CD14-positive monocyte (primary cell): ENCODE results near the gene BET1. TPM values are rescaled to one million over a fixed set of nuclear protein-coding genes. Genes with fewer than 3 reads are reported as not detected.

Experiments
- DNase-seq, 3 donors: peaks; one replicate each; pipeline ENCODE4 v3.0.0-alpha.2; 2011 to 2022
- H2AFZ ChIP-seq: 2 replicates; pipeline ENCODE4 v1.6.0; 2012; ENCODE audit warnings: mild to moderate bottlenecking, low read depth, low read length, inconsistent platforms; ENCODE audit not compliant: insufficient read depth, poor library complexity, severe bottlenecking
- H3K27ac ChIP-seq, 2 donors: 1 replicate in 1 of 2; 2 replicates in 1 of 2; pipeline ENCODE4 v1.5.1; 2012 to 2013; ENCODE audit warnings: low read length in 2 of 2, control low read depth in 1 of 2, inconsistent platforms in 1 of 2, low read depth in 1 of 2, mild to moderate bottlenecking in 1 of 2
- H3K27me3 ChIP-seq, 2 donors: one replicate each; pipeline versions ENCODE4 v1.6.0 to v1.6.1; 2011 to 2013; ENCODE audit warnings: low read length in 2 of 2; ENCODE audit not compliant: control insufficient read depth in 2 of 2, insufficient read depth in 2 of 2
- H3K36me3 ChIP-seq, 2 donors: replicated peaks in 1 of 2; 1 replicate in 1 of 2; 2 replicates in 1 of 2; pipeline versions ENCODE4 v1.5.1 to v1.6.1; 2012 to 2013; ENCODE audit warnings: low read length in 2 of 2, control low read depth in 1 of 2, inconsistent platforms in 1 of 2, mild to moderate bottlenecking in 1 of 2; ENCODE audit not compliant: insufficient read depth in 2 of 2, control insufficient read depth in 1 of 2
- H3K4me1 ChIP-seq, 2 donors: 1 replicate in 1 of 2; 2 replicates in 1 of 2; pipeline versions ENCODE4 v1.5.1 to v1.6.1; 2012 to 2013; ENCODE audit warnings: low read length in 2 of 2, control low read depth in 1 of 2, inconsistent platforms in 1 of 2, mild to moderate bottlenecking in 1 of 2, moderate library complexity in 1 of 2; ENCODE audit not compliant: insufficient read depth in 2 of 2, control insufficient read depth in 1 of 2
- H3K4me2 ChIP-seq: replicated peaks from 2 replicates; pipeline ENCODE3; 2012; ENCODE audit warnings: low read length, moderate library complexity, mild to moderate bottlenecking; ENCODE audit not compliant: poor library complexity, severe bottlenecking; ENCODE audit errors: extremely low read depth
- H3K4me3 ChIP-seq, 3 experiments: fragments of 200-600 bp in 1 of 3; sonication (generic) in 1 of 3; replicated peaks in 1 of 3; 1 replicate in 2 of 3; 2 replicates in 1 of 3; pipeline ENCODE4 v1.5.1; 2011 to 2013; ENCODE audit warnings: low read length in 3 of 3, mild to moderate bottlenecking in 3 of 3, control low read depth in 2 of 3, low read depth in 2 of 3, inconsistent platforms in 1 of 3, moderate library complexity in 1 of 3
- H3K79me2 ChIP-seq: 2 replicates; pipeline ENCODE4 v1.6.0; 2012; ENCODE audit warnings: mild to moderate bottlenecking, control low read depth, inconsistent platforms, low read length, moderate library complexity; ENCODE audit not compliant: insufficient read depth
- H3K9ac ChIP-seq: 2 replicates; pipeline ENCODE4 v1.6.0; 2017; ENCODE audit warnings: low read length, mild to moderate bottlenecking; ENCODE audit not compliant: insufficient read depth, poor library complexity, severe bottlenecking
- H3K9me3 ChIP-seq, 2 donors: replicated peaks in 1 of 2; 1 replicate in 1 of 2; 2 replicates in 1 of 2; pipeline versions ENCODE4 v1.5.1 to v1.6.1; 2012 to 2013; ENCODE audit warnings: low read length in 2 of 2, control low read depth in 1 of 2; ENCODE audit not compliant: control insufficient read depth in 1 of 2, insufficient read depth in 1 of 2
- H4K20me1 ChIP-seq: 2 replicates; pipeline ENCODE4 v1.6.0; 2012; ENCODE audit warnings: mild to moderate bottlenecking, low read length, control low read depth, moderate library complexity; ENCODE audit not compliant: insufficient read depth
- H3K27ac Mint-ChIP-seq, 7 donors: one replicate each; pipeline ENCODE4 v1.8.0; 2020; ENCODE audit warnings: mild to moderate bottlenecking in 7 of 7, mixed read lengths in 7 of 7, moderate library complexity in 6 of 7, inconsistent platforms in 2 of 7
- H3K27me3 Mint-ChIP-seq, 3 donors: one replicate each; pipeline ENCODE4 v1.8.0; 2021 to 2022; ENCODE audit warnings: low read depth in 3 of 3, mild to moderate bottlenecking in 3 of 3, mixed read lengths in 3 of 3, moderate library complexity in 3 of 3, inconsistent platforms in 1 of 3
- H3K36me3 Mint-ChIP-seq, 2 donors: one replicate each; pipeline ENCODE4 v1.8.0; 2020; ENCODE audit warnings: mixed read lengths in 2 of 2, inconsistent platforms in 1 of 2, mild to moderate bottlenecking in 1 of 2
- H3K4me1 Mint-ChIP-seq: one replicate; pipeline ENCODE4 v1.8.0; 2020; ENCODE audit warnings: mild to moderate bottlenecking, mixed read lengths
- H3K4me3 Mint-ChIP-seq, 2 donors: one replicate each; pipeline ENCODE4 v1.8.0; 2020; ENCODE audit warnings: mild to moderate bottlenecking in 2 of 2, mixed read lengths in 2 of 2, moderate library complexity in 1 of 2
- H3K9me3 Mint-ChIP-seq, 7 donors: one replicate each; pipeline ENCODE4 v1.8.0; 2020 to 2022; ENCODE audit warnings: mixed read lengths in 7 of 7, mild to moderate bottlenecking in 6 of 7, moderate library complexity in 6 of 7, inconsistent platforms in 2 of 7
- WGBS: methylation state at CpG from one replicate; pipeline ENCODE4 v1.1.5; 2013; ENCODE audit warnings: missing lambda C conversion rate; ENCODE audit not compliant: insufficient coverage; 5-methylcytosine and 5-hydroxymethylcytosine counted together
- intact Hi-C, 2 donors: fragments of 100-400 bp; cut with micrococcal nuclease; formaldehyde crosslinking; loops; one replicate each; pipeline versions ENCODE4 v1.15.0 to v1.15.1; 2023
- polyA plus RNA-seq, 3 donors: library from polyadenylated mRNA; depleted of rRNA in 1 of 3; unstranded in 2 of 3; stranded (reverse) in 1 of 3; fragments of 300-500 nt in 2 of 3; fragments of >200 nt in 1 of 3; fragmentation: Illumina TruSeq in 2 of 3; gene quantifications; 1 replicate in 2 of 3; 2 replicates in 1 of 3; pipeline ENCODE4 v1.2.3, GENCODE V29; 2012 to 2021
- TF ChIP-seq, protein P1 (sequence below): fragments of 200-600 bp; IDR thresholded peaks from one replicate; pipeline ENCODE4 v1.8.0; 2022; ENCODE audit warnings: antibody characterized with exemption, mild to moderate bottlenecking

Gene BET1
- polyA plus RNA-seq, 3 donors: 5.4 to 14.1 (median 8.2) TPM

DNA sequence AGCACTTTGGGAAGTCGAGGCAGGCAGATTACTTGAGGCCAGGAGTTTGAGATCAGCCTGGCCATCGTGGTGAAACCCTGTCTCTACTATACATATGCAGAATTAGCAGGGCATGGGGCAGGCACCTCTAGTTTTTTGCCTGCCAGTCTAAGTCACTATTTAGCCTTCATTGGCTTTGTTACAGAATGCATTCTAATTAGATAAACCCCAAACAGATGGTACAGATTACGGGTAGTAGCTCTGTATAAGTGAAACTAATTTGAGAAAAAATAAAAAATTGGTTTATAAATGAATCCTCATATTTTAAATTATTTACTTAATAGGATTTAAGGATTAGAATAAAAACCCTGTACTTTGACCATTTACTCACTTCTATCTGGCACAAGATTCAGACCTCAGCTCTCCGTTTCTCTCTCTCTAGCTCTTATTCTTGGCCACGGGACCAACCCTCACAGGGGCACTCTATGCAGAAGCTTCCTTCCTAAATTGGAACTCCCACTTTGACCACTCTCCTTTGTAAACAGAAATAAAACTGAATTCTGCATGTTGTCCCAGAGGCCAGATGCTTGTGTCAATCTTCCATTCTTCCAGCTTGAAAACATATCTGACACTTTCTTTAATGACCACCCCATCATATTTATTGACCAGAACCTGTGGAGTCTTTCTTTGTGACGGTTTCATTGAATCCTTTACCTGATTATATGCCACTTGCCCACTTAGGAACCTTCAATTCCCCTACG is 26.8 kb downstream of the BET1 start:
- Histone ChIP-seq H4K20me1 (no peaks in the 10 kb centered on the region), H3K36me3 (no peaks in the 10 kb centered on the region), H3K27me3 (no peaks in the 10 kb centered on the region), H3K9ac (no peak overlapping the region), H3K4me1 (no peaks in the 10 kb centered on the region), H3K79me2 (no peaks in the 10 kb centered on the region), H3K4me3 (no peak overlapping the region), H3K27ac (no peak overlapping the region), H3K4me2 (no peak overlapping the region), H3K9me3 (no peaks in the 10 kb centered on the region), H2AFZ (no peak overlapping the region)
- no peaks in the 10 kb centered on the region for H3K36me3 Mint-ChIP-seq
- no peak overlapping the region for H3K4me3 Mint-ChIP-seq
- WGBS: 69% methylated on average over 4 of the region's 7 CpGs
- TF ChIP-seq, protein P1, sequence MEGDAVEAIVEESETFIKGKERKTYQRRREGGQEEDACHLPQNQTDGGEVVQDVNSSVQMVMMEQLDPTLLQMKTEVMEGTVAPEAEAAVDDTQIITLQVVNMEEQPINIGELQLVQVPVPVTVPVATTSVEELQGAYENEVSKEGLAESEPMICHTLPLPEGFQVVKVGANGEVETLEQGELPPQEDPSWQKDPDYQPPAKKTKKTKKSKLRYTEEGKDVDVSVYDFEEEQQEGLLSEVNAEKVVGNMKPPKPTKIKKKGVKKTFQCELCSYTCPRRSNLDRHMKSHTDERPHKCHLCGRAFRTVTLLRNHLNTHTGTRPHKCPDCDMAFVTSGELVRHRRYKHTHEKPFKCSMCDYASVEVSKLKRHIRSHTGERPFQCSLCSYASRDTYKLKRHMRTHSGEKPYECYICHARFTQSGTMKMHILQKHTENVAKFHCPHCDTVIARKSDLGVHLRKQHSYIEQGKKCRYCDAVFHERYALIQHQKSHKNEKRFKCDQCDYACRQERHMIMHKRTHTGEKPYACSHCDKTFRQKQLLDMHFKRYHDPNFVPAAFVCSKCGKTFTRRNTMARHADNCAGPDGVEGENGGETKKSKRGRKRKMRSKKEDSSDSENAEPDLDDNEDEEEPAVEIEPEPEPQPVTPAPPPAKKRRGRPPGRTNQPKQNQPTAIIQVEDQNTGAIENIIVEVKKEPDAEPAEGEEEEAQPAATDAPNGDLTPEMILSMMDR: no peak
- no peak for DNase-seq
- intact Hi-C loops: no loop called here
- H3K4me1 Mint-ChIP-seq: no peaks in the 10 kb centered on the region
- no peaks in the 10 kb centered on the region for H3K9me3 Mint-ChIP-seq
- peaks cover 1 to 2% (median 2%) of the 10 kb centered on the region in 3 donors for H3K27me3 Mint-ChIP-seq
- H3K27ac Mint-ChIP-seq: no peak overlapping the region

DNA sequence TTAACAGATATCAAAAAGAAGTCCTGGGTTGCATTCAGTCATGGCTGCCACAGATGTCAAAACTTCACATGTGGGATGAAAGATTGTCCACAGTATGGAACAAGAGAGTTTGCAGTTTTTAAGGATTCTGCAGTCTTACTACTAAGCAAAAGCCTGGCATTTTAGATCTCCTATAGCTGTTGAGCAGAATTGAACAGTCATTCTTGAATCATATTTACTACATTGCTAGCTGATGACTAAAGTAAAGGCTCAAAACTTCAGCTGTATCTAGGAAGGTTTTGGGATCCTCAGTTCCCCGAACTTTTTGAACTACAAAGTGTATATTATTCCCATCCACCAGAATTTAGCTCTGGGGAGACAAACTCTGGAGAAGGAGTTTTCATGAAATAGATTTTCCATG is 31.0 kb downstream of the BET1 start:
- TF ChIP-seq, protein P1: no peak
- Mint-ChIP-seq H3K9me3 (no peaks in the 10 kb centered on the region), H3K27me3 (peaks cover 0 to 1% (median 0%) of the 10 kb centered on the region in 3 donors), H3K4me3 (no peak overlapping the region), H3K4me1 (no peaks in the 10 kb centered on the region), H3K36me3 (no peaks in the 10 kb centered on the region), H3K27ac (no peak overlapping the region)
- H3K79me2 ChIP-seq: no peaks in the 10 kb centered on the region
- H3K4me2 ChIP-seq: no peak overlapping the region
- H3K4me1 ChIP-seq: no peaks in the 10 kb centered on the region
- no peak overlapping the region for H3K9ac ChIP-seq
- no peaks in the 10 kb centered on the region for H3K9me3 ChIP-seq
- H4K20me1 ChIP-seq: no peaks in the 10 kb centered on the region
- DNase-seq: no peak
- no peak overlapping the region for H3K4me3 ChIP-seq
- H3K27ac ChIP-seq: no peak overlapping the region
- H3K27me3 ChIP-seq: no peaks in the 10 kb centered on the region
- intact Hi-C loops: no loop called here
- no peaks in the 10 kb centered on the region for H3K36me3 ChIP-seq
- H2AFZ ChIP-seq: no peak overlapping the region
- no CpG with 5 or more reads among the region's 1 CpG for WGBS
